Smooth muscle cell (in vitro differentiated cells): ENCODE measurements around the gene TEPSIN. TPM values are rescaled to one million over a fixed set of nuclear protein-coding genes. Genes with fewer than 3 reads are reported as not detected.

Source experiments
- DNase-seq: peaks from one replicate; lab custom pipeline; 2025; ENCODE audit not compliant: unreplicated experiment; lab: John Stamatoyannopoulos, UW
- H2AFZ ChIP-seq: fragments of 200-600 bp; sonication (generic); 2 replicates; pipeline ENCODE4 v1.6.0; 2016; ENCODE audit warnings: antibody characterized with exemption, low read depth, mild to moderate bottlenecking
- H3F3A ChIP-seq: fragments of 200-600 bp; sonication (generic); 2 replicates; pipeline ENCODE4 v1.6.0; 2017; ENCODE audit warnings: antibody characterized with exemption, low read depth
- H3K27ac ChIP-seq: fragments of 200-600 bp; sonication (generic); 2 replicates; pipeline ENCODE4 v1.5.1; 2016; ENCODE audit warnings: low read depth, mild to moderate bottlenecking
- H3K27me3 ChIP-seq: fragments of 200-600 bp; sonication (generic); 2 replicates; pipeline ENCODE4 v1.6.1; 2016; ENCODE audit warnings: low read depth, mild to moderate bottlenecking
- H3K36me3 ChIP-seq: fragments of 200-600 bp; sonication (generic); 2 replicates; pipeline ENCODE4 v1.5.1; 2016; ENCODE audit warnings: low read depth
- H3K4me1 ChIP-seq: fragments of 200-600 bp; sonication (generic); 2 replicates; pipeline ENCODE4 v1.5.1; 2016; ENCODE audit warnings: low read depth
- H3K4me2 ChIP-seq: fragments of 200-600 bp; sonication (generic); 2 replicates; pipeline ENCODE4 v1.6.0; 2016; ENCODE audit warnings: mild to moderate bottlenecking
- H3K4me3 ChIP-seq: fragments of 200-600 bp; sonication (generic); 2 replicates; pipeline ENCODE4 v1.5.1; 2016; ENCODE audit warnings: mild to moderate bottlenecking
- H3K79me2 ChIP-seq: fragments of 200-600 bp; sonication (generic); 2 replicates; pipeline ENCODE4 v1.6.0; 2016; ENCODE audit warnings: low read depth, mild to moderate bottlenecking
- H3K9ac ChIP-seq: fragments of 200-600 bp; sonication (generic); 2 replicates; pipeline ENCODE4 v1.6.0; 2016; ENCODE audit warnings: low read depth
- H3K9me3 ChIP-seq: fragments of 200-600 bp; sonication (generic); replicated peaks from 2 replicates; pipeline ENCODE4 v1.5.1; 2016; ENCODE audit warnings: low read depth
- H4K20me1 ChIP-seq: fragments of 200-600 bp; sonication (generic); 2 replicates; pipeline ENCODE4 v1.6.0; 2016; ENCODE audit warnings: low read depth
- WGBS: methylation state at CpG from one replicate; pipeline ENCODE4 v1.1.7; 2016; ENCODE audit warnings: low lambda C conversion rate; 5-methylcytosine and 5-hydroxymethylcytosine counted together
- polyA plus RNA-seq: library from polyadenylated mRNA; unstranded; fragments of >200 nt; fragmentation: Nextera tagmentation; extraction: Ambion mirVana; gene quantifications from 2 replicates; pipeline ENCODE4 v1.2.1, GENCODE V29; 2016
- total RNA-seq: library from RNA; depleted of rRNA; stranded (reverse); fragments of >200 nt; gene quantifications from 2 replicates; pipeline ENCODE4 v1.2.3, GENCODE V29; 2014
- TF ChIP-seq, protein P1 (sequence below): fragments of 200-600 bp; sonication (generic); IDR thresholded peaks from 2 replicates; pipeline ENCODE4 v1.5.1; 2017; ENCODE audit warnings: borderline replicate concordance, mild to moderate bottlenecking, antibody characterized with exemption; ENCODE audit not compliant: insufficient read depth, poor library complexity, severe bottlenecking

TEPSIN gene
- total and polyA plus RNA-seq, 2 experiments from 2014 or later: 9.8 to 18.6 TPM

- no peak overlapping the region for H2AFZ ChIP-seq
- H3K4me2 ChIP-seq: no peak overlapping the region
- no peak overlapping the region for H3K4me3 ChIP-seq
- H3K27me3 ChIP-seq: no peaks in the 10 kb centered on the region
- H3K79me2 ChIP-seq: peaks cover 13% of the 10 kb centered on the region
- TF ChIP-seq, protein P1, sequence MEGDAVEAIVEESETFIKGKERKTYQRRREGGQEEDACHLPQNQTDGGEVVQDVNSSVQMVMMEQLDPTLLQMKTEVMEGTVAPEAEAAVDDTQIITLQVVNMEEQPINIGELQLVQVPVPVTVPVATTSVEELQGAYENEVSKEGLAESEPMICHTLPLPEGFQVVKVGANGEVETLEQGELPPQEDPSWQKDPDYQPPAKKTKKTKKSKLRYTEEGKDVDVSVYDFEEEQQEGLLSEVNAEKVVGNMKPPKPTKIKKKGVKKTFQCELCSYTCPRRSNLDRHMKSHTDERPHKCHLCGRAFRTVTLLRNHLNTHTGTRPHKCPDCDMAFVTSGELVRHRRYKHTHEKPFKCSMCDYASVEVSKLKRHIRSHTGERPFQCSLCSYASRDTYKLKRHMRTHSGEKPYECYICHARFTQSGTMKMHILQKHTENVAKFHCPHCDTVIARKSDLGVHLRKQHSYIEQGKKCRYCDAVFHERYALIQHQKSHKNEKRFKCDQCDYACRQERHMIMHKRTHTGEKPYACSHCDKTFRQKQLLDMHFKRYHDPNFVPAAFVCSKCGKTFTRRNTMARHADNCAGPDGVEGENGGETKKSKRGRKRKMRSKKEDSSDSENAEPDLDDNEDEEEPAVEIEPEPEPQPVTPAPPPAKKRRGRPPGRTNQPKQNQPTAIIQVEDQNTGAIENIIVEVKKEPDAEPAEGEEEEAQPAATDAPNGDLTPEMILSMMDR: no peak
- H3K9ac ChIP-seq: no peak overlapping the region
- H3K27ac ChIP-seq: no peak overlapping the region
- peaks cover 2% of the 10 kb centered on the region for H3K4me1 ChIP-seq
- DNase-seq: no peak
- no peaks in the 10 kb centered on the region for H3K36me3 ChIP-seq
- no peaks in the 10 kb centered on the region for H3K9me3 ChIP-seq
- WGBS: 93% methylated on average over 25 of the region's 25 CpGs
- H4K20me1 ChIP-seq: peaks cover 14% of the 10 kb centered on the region
- peaks cover 6% of the 10 kb centered on the region for H3F3A ChIP-seq
Observed at GRCh38 chr17:81245024-81245664, 6.3 kb upstream of the TEPSIN start.

GRCh38 chr17:81244358-81245023, 5.6 kb upstream of the TEPSIN start:
- no peaks in the 10 kb centered on the region for H3K36me3 ChIP-seq
- DNase-seq: no peak
- no peak overlapping the region for H3K9ac ChIP-seq
- no peak overlapping the region for H3K27ac ChIP-seq
- TF ChIP-seq, protein P1: no peak
- no peaks in the 10 kb centered on the region for H3K27me3 ChIP-seq
- no peak overlapping the region for H3K4me3 ChIP-seq
- peaks cover 7% of the 10 kb centered on the region for H3K4me1 ChIP-seq
- 93% methylated on average over 24 of the region's 24 CpGs for WGBS
- no peaks in the 10 kb centered on the region for H3K9me3 ChIP-seq
- H3K4me2 ChIP-seq: no peak overlapping the region
- H2AFZ ChIP-seq: no peak overlapping the region
- H3K79me2 ChIP-seq: peaks cover 17% of the 10 kb centered on the region
- H4K20me1 ChIP-seq: peaks cover 14% of the 10 kb centered on the region
- peaks cover 6% of the 10 kb centered on the region for H3F3A ChIP-seq

GRCh38 chr17:81243333-81243664, 4.4 kb upstream of the TEPSIN start:
- peaks cover 7% of the 10 kb centered on the region for H3K4me1 ChIP-seq
- 90% methylated on average over 10 of the region's 10 CpGs for WGBS
- H3K36me3 ChIP-seq: no peaks in the 10 kb centered on the region
- no peaks in the 10 kb centered on the region for H3K9me3 ChIP-seq
- H4K20me1 ChIP-seq: peaks cover 14% of the 10 kb centered on the region
- H3K27me3 ChIP-seq: no peaks in the 10 kb centered on the region
- H3K79me2 ChIP-seq: peaks cover 20% of the 10 kb centered on the region
- no peak overlapping the region for H3K9ac ChIP-seq
- H3K4me3 ChIP-seq: no peak overlapping the region
- H3K4me2 ChIP-seq: no peak overlapping the region
- no peak overlapping the region for H3K27ac ChIP-seq
- TF ChIP-seq, protein P1: no peak
- DNase-seq: no peak
- H3F3A ChIP-seq: peaks cover 6% of the 10 kb centered on the region
- no peak overlapping the region for H2AFZ ChIP-seq
